EL (cell line): ENCODE measurements around the gene ESR1.

Experiments
- DNase-seq: peaks from one replicate; pipeline ENCODE4 v3.0.0-alpha.2; 2016

Gene ESR1

GRCh38 chr6:151807513-151808370 lies at the start of gene ESR1:
ESR1 (plus strand) TSS chr6:151807682; CDS start chr6:151807913, 231 bp downstream.
- peak; percentile 13 for DNase-seq

DNA sequence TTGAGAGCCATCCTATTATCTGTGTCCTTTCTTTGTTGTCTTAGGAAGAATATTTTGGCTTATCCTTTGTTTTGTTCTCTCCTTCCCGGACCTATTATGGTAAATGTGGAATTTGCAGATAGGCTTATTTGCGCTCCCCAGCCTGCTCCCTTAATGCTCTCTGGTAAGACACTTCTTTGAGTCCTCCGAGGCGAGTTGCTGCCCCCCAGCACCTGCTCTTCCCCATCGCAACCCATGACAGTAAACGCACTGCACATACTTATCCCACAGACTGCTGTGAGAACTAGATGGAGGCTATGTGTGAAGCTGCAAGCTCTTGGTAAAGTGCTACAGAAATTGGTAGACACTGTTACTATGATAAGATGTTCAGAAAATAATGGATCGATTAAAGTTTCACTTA lies 47.0 kb upstream of the ESR1 start:
- no peak for DNase-seq

- DNase-seq = no peak
Measured at GRCh38 chr6:151761851-151762250, 45.6 kb upstream of the ESR1 start.

DNA sequence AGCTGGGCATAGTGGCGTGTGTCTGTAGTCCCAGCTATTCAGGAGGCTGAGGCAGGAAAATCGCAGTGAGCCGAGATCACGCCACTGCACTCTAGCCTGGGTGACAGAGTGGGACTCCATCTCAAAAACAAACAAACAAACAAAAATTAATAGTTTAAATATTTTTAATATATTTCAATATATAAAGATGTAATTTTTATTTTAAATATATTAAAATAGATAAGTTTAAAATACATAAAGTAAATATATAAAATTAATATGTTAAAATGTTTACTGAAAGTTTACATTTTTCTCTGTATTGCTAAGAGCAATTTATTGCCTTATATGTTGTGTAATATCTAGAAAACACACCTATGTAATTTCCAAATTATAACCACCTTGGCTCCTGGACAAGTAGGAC lies 44.7 kb upstream of the ESR1 start:
- DNase-seq = no peak

GRCh38 chr6:151763303-151763702 lies 44.2 kb upstream of the ESR1 start:
- peak; percentile 46 for DNase-seq

DNA sequence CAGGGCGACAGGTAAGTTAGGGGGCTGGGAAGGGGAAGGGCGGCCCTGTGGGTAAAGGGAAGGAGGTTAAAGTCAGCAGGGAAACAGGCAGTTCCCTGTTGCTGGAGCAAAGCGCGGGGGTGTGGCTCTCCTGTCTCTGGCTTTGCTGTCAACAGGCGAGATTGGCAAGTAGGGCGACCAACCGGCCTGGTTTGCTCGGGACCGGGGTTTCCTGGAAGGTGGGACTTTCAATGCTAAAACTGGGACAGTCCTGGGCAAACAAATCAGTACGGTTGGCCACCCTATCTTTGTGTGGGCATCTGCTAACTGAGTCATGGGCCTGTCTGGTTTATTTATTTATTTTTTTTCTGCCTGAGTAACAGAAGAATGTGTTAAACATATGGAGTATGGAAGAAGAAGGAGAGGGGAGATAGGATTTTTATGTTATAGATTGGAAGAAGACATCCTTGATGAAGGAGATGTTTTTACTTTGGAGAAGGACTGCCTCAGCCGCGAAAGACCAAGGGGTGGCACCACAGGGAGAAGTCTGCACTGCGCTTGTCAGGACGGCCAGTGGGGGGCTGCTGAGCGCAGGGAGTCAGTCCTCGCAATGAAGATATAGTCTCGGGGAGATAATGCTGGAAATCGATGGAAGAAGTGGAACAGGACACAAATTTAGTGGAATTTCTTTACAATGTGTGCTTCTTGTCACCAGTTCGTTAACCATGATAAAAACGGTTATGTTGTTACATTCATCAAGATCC lies 43.4 kb upstream of the ESR1 start:
- DNase-seq = peak; percentile 61

- peak; percentile 77 for DNase-seq
Measured at GRCh38 chr6:151765444-151765886, 42.0 kb upstream of the ESR1 start.

DNA sequence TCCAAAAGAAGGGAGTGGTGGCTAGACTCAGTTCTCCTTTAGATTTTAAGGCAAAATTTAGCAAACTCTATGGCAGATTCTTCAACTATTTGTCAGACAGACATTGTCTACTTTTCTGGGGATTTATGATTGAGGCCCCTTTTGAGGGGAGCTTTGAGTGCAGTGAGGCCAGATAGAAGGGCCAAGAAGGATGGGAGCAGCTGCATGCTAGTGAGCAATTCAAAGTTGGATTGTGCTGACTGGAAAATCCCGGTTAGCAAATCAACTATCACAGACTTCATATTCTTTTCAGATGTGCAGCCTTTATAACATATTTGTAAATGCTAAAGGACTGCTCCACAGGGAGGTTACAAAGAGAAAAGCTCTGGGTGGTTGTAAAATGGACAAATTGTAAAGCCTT lies 35.0 kb upstream of the ESR1 start:
- DNase-seq = no peak

DNA sequence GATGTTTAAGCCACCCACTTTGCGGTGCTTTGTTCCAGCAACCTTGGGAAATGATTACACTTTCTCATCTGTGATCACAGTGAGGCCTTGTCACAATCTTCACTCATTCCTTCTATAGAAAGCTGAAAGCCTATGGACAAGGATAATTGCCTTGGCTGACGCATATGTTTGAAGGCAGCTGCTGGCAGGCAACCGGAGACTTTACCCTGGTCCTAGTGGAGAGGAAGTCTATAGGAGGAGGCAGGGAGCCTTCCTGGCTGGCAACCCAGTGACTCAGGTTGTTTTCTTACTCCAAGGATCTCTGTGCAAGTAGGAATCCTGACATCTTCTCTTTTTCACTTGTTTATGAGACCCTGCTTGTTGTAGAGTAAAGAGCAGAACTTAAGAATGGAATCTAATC lies 34.1 kb upstream of the ESR1 start:
- no peak for DNase-seq

- DNase-seq = no peak
Measured at GRCh38 chr6:151782560-151782959, 24.9 kb upstream of the ESR1 start.

DNA sequence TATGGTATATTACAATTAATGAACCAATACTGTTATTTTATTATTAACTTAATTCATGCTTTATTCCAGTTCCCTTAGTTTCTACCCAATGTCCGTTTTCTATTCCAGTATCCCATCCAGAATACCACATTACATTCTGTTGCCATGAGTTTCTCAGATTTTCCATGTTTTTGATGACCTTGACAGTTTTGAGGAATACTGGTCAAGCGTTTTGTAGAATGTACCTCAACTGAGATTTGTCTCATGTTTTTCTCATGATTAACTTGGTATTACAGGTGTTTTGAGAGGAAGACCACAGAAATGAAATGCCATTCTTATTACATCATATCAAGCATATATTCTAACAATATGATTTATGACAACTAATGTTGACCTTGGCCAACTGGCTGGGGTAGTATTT lies 23.8 kb upstream of the ESR1 start:
- no peak for DNase-seq

GRCh38 chr6:151784441-151785214 lies 22.9 kb upstream of the ESR1 start:
- no peak for DNase-seq

DNA sequence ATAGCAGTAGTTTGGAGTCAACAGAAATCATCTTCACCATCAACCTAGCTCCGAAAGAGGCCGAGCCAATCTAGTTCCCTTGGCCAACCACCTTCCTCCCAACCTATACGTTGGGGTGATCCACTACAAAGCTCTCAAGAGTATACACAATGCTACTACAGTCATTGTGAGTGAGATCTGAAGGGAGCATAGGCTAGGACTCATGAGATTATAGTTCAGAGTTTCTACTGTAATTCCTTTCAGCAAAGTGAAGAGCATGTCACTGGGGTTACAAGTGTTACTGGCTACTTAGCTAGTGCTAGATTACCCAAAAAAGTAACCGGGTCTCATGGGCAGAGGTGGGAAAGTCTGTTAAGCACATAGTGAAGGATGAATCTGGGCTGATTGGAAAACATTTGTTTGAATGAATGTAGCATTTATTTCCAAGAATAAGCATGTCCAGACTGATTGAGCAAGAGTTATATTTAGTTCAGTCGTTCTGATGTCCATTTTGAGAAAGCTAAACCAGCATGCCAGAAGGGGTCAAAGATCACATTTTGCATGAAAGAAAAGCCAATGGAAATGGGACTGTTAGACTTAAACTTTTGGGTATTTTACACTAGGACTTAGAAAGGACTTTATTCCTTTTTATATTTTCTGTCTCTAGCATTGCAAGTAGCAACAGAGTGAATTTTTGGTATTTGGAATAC lies 10.5 kb upstream of the ESR1 start:
- DNase-seq = no peak

- no peak for DNase-seq
Measured at GRCh38 chr6:151803743-151804142, 3.7 kb upstream of the ESR1 start.

DNA sequence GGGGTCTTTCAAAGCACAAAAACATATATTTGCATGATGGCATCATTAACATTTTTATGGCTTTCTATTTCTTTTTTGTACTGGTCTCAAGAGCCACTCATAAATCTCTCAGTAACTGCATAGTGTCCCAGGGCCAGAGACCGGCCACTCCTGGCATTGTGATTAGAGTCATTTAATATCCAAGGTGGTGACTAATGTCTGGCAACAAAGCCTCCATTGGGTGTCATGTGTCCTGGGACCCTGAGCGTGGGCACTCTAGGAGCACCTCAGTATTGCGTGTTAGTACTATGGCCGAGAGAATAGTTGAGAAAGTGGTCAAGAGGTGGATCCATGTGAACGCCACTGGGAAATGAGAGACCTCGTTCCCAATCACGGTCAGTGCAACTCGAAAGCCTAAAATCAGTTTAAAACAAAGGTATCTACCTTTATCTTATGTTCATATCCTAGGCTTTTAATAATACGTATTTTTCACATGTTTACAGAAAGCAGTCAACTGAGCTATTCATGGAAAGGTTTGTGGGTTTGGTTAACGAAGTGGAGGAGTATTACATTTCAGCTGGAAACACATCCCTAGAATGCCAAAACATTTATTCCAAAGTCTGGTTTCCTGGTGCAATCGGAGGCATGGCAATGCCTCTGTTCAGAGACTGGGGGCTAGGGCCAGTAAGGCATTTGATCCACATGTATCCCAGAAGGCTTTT lies 2.7 kb upstream of the ESR1 start:
- no peak for DNase-seq

GRCh38 chr6:151805286-151805840 lies 2.1 kb upstream of the ESR1 start:
- DNase-seq = no peak

- DNase-seq = no peak
Measured at GRCh38 chr6:151806757-151807512, 547 bp upstream of the ESR1 start.

GRCh38 chr6:151808371-151809241 lies 1.1 kb downstream of the ESR1 start:
- no peak for DNase-seq

DNA sequence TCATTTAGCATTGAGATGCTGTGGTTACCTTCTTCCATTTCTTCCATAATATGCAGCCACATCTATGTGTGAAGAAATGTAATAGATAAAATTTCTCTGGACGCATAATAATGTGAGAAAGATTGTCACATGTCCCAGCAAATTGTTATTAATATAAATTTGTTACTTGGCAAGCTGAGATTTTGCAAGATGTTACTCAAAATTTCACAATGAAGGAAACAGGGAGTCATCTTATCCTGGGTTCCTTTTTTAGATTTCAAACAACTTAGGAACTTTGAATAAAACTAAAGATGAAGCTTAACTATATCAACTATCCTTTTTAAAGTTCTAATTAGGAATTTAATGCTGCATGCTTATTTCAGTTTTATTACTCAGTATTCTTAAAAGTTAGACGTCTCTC lies 3.6 kb downstream of the ESR1 start:
- DNase-seq = no peak

- no peak for DNase-seq
Measured at GRCh38 chr6:151813858-151814257, 6.4 kb downstream of the ESR1 start.
